TTC549 (cell line): Measurements from ENCODE around the gene BMP7.

Source experiments
- FAIRE-seq: peaks from 2 replicates; lab custom pipeline; 2012; peaks lifted over from hg19 to GRCh38; lab: Jason Lieb, UNC

The BMP7 gene

DNA sequence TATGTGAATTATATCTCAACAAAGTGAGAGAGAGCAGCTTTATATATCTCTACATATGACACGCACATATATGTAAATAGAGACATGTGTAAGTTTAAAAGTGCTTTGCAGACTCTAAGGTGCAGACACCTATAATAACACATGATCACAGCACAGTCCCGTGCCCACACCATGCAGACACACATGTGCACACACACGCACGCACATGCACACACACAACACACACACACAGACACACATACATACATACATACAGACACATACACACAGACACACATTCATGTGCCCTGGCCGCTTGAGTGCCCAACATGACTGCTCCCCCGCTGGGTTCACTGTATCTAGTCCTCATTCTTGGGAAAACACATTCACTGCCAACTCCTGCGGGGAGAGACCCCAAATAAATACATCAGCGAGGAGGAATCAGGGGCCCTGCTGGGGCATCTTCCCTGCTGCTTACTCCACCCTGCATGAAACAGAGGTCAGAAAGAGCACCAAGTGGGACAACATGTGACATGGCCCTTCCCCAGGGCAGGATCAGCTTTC, 121.3 kb downstream of the BMP7 start:
- FAIRE-seq = no peak

DNA sequence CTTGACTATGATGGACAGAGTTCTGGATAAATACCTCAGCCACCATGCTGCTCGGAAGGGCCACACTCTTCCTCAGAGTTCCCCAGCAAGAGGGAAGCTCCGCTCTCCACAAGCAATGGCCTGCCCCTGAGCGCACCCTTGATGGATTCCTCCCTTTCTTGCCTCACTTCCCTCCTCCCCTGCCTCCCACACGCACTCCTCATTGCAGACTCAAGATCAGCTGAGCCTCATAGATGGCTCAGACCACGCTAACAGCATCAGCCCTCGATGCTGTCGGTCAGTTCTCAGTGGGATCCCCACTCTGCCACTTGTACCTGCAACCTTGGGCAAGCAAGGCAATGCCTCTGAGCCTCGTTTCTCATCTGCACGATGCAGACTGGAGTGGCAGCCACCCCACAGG, 123.3 kb downstream of the BMP7 start:
- no peak for FAIRE-seq

DNA sequence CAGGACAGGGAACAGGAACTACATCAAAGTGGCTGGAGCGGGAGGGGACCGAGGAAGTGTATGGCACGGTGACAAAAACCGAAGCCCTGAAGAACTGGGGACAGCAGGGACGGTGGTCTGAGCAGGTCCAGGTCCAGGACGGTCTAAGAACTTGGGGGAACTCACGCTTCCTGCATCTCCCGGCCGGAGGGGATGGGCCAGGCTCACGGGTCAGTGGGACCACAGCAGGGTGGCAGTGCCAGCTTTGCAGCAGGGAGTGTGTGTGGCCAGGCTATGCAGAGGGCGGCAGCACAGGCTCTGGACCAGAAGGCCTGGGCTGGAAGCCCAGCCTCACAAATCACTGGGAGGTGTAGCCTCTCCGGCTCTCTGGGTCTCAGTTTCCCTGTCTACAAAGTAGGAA, 123.8 kb downstream of the BMP7 start:
- no peak for FAIRE-seq

DNA sequence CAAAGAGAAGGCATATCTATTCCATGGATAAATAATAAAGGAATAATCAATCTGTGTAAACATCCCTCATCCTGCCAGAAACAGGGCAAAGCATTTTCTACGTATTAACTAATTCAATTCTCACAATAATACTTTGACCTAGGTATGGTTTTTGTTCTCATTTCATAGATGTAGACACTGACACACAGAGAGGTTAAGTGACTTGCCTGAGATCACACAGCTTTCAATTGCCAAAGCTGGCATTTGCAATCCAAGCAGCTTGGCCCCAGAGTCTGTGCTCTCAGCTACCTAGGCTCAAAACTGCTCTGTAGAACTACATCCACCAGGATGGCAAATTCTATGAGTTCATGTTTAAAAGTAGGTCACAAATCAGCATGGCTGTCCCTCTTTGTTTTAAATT, 124.9 kb downstream of the BMP7 start:
- no peak for FAIRE-seq

DNA sequence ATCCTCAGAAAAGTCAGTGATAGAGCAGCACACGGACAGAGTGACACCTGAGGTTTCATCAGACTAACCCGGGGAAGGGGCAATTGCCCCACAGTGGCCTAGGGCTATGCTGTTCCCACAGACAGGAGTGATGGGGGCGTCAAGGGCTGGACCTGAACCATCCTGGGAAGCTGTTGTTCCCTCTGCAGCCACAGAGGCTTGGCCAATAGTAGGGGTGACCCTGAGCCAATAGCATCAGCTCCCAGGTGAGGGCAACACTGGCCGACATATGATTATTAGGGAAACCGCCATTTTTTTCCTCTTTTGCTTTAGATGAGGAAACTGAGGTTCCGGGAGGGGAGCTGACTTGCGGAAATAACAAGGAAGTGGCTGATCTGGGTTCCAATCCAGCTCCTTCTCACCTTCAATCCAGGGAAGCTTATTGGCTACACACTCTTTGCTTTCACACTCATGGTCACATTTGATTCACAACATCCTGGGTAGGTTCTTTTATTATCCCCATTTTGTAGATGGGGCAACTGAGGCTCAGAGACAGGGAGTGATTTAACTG, 126.0 kb downstream of the BMP7 start:
- FAIRE-seq = no peak

DNA sequence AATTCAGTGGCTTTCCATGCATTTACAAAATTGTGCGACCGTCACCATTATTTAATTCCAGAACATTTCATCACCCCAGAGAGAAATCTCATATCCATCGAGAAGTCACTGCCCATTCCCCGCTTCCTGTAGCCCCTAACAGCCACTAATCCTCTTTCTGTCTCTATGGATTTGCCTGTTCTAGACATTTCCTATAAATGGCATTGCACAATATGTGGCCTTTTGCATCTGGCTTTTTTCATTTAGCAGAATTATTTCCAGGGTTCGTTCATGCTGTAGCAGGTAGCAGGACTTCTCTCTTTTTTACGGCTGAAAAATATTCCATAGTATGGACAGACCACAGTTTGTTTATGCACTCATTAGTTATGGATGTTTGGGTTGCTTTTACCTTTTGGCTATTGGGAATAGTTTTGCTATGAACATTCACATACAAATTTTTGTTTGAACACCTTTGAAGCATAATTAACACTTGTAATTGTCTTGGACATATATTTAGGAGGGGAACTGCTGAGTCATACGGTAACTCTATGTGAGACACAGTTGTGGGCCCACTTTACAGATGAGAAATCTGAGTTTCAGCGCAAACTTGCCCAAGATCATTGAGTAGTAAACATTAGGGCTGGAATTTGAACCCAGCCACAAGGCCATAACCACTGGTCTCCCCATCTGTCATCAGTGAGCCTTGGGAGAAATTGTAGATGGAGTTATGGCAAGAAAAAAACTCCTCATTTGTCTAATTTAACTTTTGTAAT, 126.9 kb downstream of the BMP7 start:
- FAIRE-seq = no peak

DNA sequence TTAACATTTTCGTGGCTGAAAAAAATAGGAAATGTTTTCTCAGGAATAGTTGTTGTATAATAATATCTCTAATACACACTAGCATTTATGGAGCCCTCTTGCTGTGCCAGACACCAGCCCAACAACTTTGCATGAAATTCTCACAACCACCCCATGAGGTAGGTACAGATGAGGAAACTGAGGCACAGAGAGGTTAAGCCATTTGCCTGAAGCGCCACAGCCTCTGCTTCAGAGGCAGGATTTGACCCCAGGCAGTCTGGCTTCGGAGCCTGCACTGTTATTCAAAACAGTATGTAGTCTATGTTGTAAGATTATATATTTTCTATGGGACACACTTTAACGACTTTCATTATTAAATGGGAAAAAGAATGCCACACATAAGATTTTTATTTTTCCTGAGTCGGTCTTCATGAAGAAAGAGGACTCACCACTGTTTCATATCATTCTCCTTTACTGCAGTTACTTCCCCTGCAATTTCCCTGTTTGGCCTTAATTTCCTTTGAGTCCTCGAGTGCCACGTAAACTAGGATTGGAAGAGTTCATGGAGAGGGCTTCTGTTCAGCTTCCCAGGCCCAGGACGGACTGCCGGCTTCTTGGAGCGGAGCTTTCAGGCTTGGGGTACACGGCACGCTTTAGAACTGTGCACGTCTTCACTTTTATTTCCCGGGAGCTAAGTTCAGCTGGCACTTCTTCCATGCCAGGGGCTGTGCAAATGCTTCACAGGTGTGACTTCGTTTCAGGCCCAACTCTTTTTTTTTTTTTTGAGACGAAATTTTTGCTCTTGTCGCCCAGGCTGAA, 128.0 kb downstream of the BMP7 start:
- FAIRE-seq = no peak

DNA sequence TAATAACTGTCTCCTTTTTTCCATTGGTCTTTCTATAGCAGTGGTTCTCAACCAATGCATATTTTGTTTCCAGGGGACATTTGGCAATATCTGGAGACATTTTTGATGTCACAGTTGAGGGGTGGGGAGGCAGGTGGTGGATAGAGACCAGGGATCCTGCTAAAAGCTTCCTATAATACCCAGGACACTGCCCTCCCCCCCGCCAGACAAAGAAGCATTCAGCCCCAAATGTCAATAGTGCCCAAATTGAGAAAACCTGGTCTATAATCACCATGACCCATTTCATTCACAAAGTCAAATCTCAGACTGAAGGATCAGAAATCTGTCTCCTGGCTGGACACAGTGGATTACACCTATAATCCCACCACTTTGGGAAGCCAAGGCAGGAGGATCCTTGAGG, 128.8 kb downstream of the BMP7 start:
- FAIRE-seq = no peak

DNA sequence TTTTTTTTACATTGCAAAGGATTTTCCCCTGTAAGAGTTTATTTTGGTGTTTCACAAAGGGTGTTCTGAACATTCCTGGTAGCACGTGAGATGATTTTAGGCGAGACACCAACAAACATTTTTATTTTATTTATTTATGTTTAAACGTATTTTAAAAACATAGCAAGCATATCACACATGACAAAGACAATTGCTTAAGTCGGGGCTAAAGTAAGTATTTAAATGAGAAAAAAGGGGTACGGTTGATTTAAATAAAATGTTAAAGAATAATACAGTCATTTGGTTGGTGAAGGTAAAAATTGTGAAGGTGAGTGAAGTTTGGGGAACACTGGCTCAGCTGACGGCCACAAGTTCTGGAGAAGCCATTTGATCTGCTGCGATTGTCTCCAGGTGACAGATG, 129.7 kb downstream of the BMP7 start:
- FAIRE-seq = no peak

DNA sequence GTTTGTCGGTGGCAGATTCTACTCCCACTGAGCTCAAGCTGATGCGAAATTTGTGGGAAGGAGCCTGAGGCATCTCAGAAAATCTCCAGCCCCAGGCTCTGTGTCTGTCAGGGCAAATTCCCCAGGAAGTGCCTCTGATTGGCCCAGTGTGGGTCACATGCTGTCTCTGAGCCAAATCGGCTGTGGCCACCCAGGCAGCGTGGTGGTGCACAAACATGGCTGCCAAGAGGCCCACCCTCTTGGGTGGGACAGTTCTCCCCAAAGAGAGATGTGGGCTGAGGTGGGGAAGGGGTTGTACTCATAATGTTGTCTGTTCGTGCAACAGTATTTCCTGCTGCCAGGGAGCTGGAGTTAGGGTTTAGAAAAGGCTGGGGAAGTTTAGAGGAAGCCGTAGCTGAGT, 130.6 kb downstream of the BMP7 start:
- FAIRE-seq = no peak

DNA sequence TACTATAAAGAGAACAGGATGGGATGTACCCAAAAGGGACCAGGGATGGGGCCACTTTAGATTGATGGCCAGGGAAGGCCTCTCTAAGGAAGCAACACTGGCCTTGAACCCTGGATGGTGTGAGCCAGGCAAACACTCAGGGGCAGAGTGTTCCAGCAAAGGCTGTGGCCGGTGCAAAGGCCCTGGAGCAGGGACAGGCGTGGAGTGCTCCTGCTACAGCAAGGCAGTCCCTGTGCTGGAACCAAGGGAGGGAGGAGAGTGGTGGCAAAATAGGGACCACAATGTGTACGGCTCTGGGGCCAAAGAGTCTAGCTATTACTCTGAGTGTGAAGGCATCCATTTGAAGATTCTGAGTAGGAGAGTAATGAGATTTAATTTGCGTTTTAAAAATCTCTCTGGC, 131.6 kb downstream of the BMP7 start:
- no peak for FAIRE-seq

DNA sequence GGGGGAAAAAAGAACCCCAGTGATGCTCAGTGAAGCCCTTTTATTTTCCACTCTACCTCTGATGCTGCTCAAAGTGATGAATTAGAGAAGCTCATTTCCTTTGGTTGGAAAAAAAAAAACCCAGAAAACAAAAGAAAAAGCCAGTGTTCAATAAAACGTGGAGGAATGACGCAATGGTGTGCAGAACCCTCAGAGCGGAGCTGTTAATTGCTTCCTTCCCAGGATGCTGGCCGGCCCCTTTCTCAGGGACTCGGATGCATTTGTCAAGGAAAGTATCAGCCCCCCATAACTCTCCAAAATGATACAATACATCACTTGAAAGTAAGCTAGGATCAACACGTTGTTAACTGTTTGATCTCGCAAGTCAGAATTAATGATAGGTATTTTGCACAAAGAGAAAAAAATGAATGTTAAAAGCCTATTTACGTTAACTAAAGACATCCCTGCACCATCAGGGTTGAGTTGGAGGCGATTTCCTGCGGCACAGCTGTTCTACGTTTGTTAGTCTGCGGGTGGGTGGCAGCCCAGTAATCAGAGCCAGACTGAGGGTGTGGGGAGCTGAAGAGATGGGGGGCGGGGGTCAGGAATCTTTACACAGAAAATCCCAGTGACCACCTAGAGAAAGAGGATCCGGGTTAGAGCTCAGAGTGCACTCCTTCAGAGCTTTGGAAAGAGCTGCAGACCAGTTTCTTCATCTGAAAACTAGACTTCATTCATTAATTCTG, 132.4 kb downstream of the BMP7 start:
- FAIRE-seq = no peak

DNA sequence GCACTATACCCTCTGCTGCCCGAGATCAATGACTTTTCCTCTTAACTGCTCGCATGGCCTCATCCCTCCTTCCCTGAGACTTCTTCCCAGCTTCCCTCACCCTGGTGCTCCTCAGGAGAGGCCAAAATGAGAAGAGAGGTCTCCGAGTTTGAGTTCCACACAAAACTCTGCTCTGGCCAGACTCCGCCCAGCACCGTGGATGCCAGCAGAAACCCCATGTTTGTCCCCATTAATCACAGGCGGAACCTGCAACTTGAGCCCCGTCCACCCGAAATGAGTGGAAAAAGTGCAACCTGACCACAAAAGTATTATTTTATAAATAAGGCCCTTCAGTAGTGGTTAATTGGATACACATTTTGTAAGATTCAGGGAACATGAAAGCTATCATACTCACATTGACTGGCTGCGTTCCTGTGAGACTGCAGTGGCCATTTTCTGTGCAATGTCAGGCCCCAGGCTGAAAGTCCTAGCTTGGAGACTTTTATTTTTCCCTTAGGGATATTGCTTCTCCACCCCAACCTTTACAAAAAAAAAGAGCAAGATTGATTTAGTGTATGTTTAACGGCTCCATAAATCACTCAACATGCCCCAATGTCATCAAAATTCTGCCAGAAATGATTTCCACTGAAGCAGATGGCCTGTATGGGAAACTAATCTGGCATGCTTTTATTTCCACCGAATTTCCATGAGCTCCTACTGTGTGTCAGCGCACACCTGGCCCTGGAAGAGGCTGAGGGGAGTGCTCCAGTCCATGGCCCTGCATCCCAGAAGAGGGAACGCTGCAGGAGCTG, 134.6 kb downstream of the BMP7 start:
- no peak for FAIRE-seq

DNA sequence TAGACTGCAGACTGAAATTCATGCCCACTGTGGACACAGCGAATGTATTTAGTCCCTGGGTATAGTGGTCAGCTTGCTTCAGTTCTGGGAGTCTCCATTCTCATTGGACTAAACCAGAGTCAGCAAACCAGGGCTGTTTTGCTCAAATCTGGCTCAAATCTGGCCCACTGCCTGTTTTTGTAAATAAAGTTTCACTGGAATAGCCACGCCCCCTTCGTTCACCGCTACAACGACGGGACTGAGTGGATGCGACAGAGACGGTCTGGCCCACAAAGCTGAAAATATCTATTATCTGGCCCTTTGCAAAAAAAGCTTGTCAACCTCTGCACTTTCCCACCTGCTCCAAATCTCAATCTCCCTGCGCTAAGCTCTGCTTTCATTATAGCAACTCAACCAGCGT, 135.4 kb downstream of the BMP7 start:
- FAIRE-seq = no peak

DNA sequence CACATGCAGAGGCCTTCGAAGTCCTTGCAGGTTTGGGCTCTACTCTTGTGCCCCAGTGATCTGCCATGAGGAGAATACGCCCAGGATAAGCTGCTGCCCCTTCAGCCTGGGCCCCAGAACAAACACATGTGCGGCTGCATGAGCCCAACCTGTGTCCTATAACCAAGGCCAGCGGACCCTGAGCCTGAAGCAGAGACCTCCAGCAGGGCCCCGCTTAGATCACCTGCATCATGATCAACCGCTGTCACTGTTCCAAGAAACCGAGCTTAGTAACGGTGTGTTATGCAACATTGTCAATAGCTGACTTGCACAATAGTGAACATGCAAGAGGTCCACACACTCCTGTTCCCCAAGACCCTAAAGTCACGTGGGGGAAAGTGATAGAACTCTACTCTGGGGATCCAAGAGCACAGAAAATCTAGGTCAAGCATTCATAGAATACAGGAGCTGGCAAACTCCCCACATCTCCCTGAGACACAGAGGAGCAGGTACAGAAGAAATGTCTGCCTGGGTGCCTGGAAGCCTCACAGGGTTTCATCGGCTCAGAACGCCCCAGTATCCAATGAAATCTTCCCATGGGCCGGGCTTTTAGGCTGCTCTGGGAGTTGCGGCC, 136.2 kb downstream of the BMP7 start:
- no peak for FAIRE-seq

DNA sequence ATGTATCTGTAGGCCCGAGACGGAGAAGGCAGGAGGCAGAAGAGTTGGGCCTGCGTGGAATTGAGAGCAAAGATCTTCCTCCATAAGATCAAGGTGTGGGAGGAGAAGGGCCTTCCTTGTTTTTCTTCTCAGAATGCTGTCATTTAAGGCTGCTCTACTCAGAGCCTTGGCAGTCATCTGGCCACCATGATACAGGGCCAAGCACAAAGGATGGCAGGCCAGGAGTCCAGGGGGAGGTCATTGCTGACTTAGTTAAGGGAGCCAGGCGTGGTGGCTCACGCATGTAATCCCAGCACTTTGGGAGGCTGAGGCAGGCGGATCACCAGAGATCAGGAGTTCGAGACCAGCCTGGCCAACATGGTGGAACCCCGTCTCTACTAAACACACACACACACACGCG, 137.1 kb downstream of the BMP7 start:
- FAIRE-seq = no peak

DNA sequence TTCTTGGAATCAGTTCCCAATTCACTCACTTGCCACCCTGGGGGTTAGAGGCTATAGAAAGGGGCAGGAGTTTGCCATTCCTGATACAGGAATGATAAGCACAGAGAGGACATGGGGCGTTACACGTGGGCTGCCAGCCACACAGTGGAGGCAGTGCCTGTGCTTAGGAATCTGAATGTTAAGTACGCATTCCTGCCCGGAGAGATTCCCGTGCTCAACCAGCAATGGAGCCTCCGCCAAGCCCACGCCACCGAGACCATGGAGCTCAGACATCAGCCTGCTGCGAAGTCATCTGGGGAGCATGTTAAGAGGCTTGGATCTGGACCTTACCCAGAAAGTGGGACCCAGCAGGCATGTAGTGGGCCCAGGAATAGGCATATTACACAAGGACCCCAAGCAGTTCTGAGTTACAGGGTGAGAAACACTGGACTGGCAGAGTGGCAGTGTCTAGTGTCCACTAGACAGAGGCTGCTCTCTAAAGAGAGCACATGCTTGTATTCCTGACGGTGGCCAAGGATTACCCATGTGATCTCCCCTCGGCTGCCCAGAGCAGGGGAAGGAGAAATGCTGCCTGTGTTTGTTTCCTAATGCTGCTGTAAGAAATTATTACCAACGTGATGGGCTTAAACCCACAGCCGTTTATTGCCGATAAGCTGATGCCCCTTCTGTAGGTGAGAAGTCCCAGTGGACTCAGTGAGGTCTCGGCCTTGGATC, 138.2 kb downstream of the BMP7 start:
- no peak for FAIRE-seq

DNA sequence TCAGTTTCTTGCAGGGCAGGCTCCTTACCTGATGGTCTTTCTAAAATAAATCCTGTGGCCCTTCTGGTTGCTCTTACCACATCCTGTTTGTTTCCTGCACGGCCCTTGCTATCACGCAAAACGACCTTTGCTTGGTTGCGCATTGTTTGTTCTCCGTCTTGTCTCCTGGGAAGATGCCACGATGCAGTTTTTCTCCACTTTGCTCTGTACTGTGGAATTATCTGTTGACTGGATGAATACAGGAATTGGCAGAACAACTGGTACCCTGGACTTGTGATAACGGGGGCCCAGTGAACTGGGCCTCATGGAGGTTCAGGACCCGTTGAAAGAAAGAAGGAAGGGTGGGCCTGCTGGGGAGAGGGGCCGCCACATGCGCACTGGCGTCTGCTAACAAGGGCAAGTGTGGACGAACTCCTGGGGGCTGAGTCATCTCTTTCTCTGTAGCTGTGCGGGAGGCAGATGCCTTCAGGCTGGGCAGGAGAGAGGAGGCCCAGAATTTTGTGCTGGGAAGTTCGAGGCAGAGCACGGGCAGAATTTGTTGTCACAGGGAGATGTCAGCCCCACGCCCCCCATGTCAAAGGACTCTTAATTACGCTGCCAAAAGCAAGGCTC, 139.9 kb downstream of the BMP7 start:
- no peak for FAIRE-seq

DNA sequence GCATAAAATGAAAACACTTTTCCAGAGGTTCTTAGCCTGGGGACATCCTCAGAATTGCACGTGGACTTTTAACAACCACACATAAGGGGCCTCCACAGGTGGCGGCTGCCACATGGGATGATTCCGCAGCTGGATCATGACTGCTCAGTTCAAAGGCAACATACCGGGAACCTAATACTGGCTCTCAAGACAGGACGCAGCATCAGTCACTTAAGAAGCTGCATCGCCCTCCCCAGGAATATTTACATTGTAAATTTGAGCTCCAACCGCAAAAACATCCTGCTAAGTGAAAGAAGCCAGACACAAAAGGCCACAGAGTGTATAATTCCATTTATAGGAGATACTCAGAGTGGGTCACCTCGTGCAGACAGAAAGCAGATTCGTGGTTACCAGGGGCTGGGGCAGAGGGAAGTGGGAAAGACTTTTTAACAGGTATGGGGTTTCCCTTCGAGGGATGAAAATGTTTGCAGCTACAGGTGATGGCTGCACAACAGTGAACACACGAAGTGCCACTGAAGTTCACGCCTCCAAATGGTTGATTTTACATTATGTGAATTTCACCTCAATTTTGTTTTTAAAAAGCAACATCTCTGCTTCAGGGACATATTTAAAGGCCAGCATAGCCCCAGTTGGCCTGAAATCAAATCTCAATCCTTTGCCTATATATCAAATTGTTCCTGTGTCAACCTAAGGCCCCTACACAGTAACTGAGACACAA, 141.5 kb downstream of the BMP7 start:
- FAIRE-seq = no peak

DNA sequence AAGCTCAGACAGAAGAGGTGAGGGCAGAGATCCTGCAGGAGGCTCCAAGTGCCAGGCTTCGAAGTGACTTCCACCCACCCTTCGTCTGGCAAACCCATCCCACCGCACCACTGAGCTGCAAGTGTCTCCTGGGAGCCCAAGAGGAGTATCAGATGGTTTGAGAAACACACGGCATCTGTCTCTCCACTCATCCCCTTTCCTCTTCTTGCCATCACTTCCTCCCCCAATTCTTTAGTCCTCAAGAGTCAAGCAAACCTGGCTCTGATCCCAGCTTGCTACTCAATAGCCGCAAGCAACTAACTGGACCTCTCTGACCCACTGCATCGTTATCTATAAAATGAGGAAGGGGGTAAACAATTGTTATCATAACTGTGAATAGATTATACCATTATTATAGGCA, 142.1 kb downstream of the BMP7 start:
- no peak for FAIRE-seq
